Putamen (tissue), 1 donor: ENCODE measurements around the gene LFNG.
"Not testable (repeated sequence)": the region's sequence is repeated elsewhere in the genome, so short reads cannot be mapped to it uniquely, and the experiment has no call there.

Source experiments
- DNase-seq: peaks from one replicate; pipeline ENCODE4 v3.0.0-alpha.2; 2016; ENCODE audit warnings: low spot score

The LFNG gene

DNA sequence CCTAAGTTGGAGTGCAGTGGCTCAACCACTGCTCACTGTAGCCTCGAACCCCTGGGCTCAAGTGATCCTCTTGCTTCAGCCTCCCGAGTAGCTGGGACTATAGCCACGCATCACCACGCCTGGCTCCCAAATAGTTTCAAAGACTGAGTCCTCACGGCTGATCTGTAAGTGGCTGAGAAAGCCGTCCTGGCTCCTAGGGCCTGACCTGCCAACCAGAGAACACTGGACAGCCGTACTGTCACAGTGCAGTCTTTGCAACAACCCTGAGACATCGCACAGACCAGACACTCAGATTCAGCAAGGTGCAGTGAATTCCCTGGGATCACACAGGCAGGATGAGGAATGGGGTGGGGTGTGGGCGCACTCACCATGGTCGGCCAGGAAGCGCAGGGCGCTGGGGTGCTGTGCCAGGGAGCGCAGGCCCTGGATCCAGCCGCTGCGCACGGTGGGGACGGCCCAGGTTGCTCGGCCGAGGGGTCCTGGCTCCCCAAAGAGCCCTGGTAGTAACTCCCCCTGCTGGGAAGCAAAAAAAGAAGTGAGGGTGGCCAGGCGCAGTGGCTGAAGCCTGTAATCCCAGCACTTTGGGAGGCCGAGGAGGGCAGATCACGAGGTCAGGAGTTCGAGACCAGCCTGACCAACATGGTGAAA, 25.1 kb downstream of the LFNG start:
- DNase-seq = no peak

DNA sequence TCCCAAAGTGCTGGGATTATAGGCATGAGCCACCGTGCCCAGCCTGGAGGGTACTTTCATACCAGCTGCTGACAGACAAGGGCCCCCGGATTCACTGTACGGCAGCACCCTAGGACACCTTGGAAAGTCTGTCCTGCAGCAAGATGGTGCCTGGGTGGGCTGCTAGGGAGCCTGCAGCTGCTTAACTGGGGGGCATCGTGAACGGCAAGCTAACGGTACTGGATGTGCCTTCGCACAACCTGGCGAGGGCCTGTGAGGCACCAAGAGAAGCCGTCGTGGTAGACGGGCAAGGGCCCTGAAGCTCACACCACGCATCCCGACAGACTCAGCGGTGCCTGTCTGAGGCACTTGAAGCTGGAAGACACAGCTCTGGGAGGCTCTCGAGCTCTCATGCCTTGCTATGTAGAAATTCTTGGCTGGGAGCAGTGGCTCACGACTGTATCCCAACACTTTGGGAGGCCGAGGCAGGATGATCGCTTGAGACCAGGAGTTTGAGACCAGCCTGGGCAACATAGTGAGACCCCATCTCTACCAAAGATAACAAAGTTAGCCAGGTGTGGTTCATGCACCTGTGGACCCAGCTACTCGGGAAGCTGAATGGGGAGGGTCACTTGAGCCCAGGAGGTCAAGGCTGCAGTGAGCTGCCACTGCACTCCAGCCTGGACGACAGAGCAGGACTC, 26.3 kb downstream of the LFNG start:
- no peak for DNase-seq

DNA sequence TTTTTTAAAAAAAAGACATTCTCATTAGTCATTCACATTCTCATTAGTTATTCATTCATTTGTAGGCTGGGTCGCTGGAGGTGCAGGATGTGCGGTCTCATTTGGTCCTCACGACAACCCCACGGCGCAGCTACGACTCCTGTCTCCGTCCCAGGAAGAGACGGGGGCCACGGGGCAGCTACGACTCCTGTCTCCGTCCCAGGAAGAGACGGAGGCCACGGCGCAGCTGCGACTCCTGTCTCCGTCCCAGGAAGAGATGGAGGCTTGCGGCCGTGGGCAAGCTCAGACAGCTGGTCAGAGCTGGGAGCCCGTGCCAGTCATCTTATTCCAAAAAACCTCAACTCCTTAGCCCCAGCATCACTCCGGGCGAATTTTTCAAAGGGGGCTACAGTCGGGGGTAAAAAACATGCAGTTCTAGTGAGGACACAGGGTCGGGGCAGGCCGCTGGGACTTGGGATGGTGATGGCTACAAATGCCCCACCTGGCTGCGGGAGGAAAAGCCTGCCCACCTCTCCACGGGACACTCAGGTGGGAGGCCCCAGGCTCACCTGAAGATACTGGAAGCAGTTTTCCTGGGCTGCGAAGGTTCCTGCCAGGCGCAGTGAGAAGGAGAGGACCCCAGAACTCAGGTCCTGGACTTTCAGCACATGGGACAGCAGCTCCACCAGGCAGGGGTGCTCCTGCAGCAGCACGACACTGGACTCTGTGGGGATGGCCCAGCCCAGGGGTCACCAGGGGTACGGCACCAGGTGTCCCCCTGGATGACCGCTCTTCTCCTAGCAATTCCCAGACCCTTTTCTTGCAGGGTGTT, 27.4 kb downstream of the LFNG start:
- no peak for DNase-seq

- no peak for DNase-seq
Observed at GRCh38 chr7:2551418-2551817, 31.8 kb downstream of the LFNG start.

DNA sequence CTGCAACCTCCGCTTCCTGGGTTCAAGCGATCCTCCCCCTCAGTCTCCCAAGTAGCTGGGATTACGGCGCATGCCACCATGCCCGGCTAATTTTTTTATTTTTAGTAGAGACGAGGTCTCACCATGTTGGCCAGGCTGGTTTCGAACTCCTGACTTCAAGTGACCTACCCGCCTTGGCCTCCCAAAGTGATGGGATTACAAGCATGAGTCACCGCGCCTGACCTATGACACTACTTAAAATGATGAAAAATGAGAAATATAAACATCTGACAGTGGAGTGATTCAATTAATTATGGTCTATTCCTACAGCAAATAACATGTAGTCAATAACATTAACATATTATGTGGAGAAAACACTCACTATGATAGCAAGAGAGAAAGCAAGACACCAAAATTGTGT, 33.5 kb downstream of the LFNG start:
- DNase-seq = no peak

GRCh38 chr7:2553831-2554581, 34.4 kb downstream of the LFNG start:
- no peak for DNase-seq

DNA sequence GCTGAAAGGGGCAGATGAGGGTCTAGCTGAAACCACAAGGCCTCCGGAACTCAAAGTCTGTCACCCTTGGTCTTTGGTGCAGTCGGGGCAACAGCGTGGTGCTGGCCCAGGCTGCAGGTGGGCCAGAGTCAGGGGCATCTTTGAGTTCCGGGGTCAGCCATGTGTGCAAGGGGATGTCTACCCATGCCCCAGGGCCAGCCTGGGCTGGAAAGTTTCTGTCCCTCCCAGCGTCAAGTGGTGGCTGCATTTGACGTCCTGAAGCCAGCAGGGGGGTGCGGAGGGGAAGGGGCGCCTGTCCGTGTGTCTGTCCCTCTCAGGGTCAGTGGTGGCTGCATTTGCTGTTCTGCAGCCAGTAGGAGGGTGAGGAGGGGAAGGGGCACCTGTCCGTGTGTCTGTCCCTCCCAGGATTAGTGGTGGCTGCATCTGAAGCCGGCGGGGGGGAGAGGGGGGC, 35.1 kb downstream of the LFNG start:
- no peak for DNase-seq

GRCh38 chr7:2555121-2556052, 35.8 kb downstream of the LFNG start, which contains the start of gene BRAT1:
Gene BRAT1 (minus strand): TSS chr7:2555524. CDS start chr7:2554431, 1,093 bp downstream.
- peak; percentile 91 for DNase-seq

DNA sequence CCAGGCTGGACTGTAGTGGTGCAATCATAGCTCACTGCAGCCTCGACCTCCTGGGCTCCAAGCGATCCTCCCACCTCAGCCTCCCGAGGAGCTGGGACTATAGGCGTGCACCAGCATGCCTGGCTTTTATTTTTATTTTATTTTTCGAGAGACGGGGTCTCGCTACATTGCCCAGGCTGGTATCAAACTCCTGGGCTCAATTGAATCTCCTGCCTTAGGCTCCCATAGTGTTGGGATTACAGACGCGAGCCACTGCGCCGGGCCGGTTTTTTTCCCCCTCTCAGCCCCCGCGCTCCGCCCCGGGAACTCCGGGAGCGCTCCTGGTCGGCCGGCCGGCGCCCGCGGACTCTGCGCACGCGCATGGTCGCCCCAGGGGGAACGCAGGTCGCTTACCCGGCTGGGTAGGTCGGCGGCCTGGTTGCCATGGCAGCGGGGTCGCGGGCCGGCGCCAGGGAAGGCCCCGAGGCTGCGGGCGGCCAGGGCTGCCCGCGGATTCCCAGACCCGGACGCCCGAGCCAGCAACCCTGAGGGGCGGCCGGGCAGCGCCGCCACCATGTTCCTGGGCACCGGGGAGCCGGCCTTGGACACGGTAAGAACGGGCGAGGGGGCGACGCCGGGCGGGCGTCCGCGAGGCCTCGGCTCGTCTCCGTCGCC, 39.2 kb downstream of the LFNG start, which contains the start of gene IQCE:
Gene IQCE, plus strand, starts transcription at position 351 of the 654 bp plus-strand sequence. Its CDS starts 203 bp downstream, at position 554.
- peak; percentile 87 for DNase-seq

DNA sequence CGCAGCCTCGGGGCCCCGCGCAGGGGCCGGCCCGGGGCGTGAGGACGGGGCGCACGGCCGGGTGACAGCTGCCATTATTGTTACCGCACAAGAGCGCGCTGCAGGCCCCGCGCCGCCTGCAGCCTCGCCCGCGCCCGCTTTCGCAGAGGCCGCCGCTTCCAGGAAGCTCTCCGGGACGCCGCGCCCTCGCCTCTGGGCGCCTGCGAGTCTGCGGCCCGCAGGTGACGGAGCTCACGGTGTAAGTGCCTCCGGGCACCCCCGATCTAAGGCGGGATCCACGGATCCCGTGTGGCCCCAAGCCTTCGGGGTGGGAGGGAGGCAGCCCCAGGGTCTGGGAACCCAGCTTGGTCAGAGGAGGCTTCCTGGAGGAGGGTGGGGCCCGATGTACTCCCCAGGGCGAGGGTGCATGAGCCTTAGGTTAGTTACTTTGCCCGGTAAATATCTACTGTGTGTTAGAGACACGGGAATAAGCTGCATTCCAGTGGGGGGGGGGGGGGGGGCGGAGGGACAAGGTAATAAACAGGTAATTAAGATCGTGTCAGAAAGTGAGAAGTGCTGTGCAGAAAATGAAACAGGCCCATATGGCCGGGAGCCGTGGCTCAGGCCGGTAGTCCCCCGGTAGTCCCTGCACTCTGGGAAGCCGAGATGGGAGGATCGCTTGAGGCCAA, 39.8 kb downstream of the LFNG start:
- no peak for DNase-seq

- DNase-seq = not testable (repeated sequence)
Observed at GRCh38 chr7:2563955-2564354, 44.4 kb downstream of the LFNG start.

DNA sequence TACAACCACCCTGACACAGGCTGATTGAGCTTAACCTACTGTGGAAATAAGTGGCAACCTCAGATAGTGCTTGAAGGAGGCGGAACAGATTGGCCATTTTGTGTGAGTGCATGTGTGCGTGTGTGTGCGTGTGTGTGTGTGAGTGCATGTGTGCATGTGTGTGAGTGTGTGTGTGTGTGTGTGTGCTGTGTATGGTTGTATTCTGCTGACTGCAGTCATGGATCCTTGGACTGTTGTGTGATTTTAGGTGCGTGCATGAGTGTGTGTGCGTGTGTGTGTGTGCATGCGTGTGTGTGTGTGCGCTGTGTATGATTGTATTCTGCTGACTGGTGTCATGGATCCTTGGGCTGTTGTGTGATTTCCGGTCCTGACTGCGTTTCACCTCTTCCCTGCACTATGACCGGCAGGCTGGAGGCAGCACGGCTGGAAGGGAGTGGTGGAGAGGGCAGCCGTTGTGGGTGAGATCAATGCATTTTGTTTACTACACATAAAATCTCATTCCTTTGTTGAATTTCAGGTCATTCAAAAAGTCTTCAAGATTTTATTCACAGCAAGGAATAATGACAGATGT, 45.5 kb downstream of the LFNG start:
- no peak for DNase-seq

- DNase-seq = no peak
Observed at GRCh38 chr7:2566348-2566889, 46.8 kb downstream of the LFNG start.

DNA sequence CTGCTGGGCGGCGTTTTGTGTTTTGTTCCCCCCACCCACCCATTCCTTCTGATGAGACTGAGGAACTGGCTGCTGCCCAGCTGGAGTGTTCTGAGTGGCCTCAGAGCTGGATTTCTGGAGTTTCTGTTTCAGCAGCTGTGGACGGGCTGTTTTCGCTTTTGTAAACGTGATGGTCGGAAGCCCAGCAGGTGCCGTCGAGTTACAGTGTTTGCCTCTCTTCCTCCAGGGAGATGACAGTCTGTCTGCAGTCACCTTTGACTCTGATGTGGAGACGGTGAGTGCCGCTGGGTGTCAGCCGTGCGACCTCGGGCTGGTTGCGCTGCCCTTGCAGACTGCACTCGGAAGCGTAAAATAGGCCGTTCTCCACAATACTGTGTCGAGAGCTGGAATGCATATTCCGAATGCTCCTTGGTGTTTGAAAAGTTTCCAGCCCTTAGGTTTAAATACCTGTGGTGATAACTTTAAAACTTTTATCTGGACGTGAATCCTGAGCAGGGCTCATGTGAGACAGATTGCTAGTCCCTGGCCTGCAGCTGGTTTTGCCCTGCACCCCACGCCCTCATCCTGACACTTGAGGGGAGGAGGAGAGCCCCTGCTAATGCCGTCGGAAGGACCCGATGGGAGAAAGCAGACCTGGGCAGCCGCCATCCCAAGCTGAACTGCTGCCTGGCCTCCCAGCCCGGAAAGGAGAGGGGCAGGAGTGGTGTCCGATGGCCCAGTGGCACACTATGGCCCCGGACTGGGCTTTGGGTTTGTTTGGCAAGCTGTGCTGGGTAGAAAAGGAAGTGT, 47.5 kb downstream of the LFNG start:
- DNase-seq = no peak

GRCh38 chr7:2567679-2568278, 48.2 kb downstream of the LFNG start:
- peak; percentile 66 for DNase-seq

- DNase-seq = no peak
Observed at GRCh38 chr7:2568521-2569223, 49.1 kb downstream of the LFNG start.

DNA sequence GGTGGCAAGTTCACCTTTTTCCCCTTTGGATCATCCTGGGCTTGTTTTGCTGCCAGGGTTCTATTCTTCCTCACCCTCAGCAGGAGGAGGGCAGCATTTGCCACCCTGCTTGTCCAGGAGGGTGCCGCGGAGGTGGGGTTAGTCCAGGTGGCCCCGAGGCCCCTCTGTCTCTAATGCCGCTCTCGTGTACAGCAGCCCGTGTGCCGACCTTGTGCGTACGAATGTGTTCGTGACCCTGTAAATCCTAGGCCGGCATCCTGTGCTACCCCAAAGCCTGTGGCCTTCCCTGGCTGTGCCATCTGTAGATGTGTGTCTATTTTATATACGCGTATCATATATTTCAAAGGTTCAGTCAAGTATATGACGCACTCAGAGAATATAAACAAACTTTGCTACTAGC, 49.8 kb downstream of the LFNG start:
- DNase-seq = no peak
